Mesothelial cell of epicardium (in vitro differentiated cells): ENCODE measurements around the gene FGF4. TPM values are rescaled to one million over a fixed set of nuclear protein-coding genes. Genes with fewer than 3 reads are reported as not detected.

Experiments
- DNase-seq, 2 experiments: peaks; one replicate each; pipeline ENCODE4 v3.0.0; 2021; ENCODE audit warnings: low spot score in 2 of 2; ENCODE audit not compliant: unreplicated experiment in 2 of 2
- H3K27ac Mint-ChIP-seq: 2 replicates; pipeline ENCODE4 v1.8.0; 2021; ENCODE audit warnings: mixed read lengths
- H3K27me3 Mint-ChIP-seq: 2 replicates; pipeline ENCODE4 v1.8.0; 2021; ENCODE audit warnings: low read depth, mixed read lengths
- H3K36me3 Mint-ChIP-seq: 2 replicates; pipeline ENCODE4 v1.8.0; 2021; ENCODE audit warnings: mixed read lengths
- H3K4me1 Mint-ChIP-seq: 2 replicates; pipeline ENCODE4 v1.8.0; 2021; ENCODE audit warnings: mixed read lengths
- H3K4me3 Mint-ChIP-seq: 2 replicates; pipeline ENCODE4 v1.8.0; 2021; ENCODE audit warnings: mild to moderate bottlenecking, moderate library complexity, mixed read lengths
- H3K9me3 Mint-ChIP-seq: 2 replicates; pipeline ENCODE4 v1.8.0; 2021; ENCODE audit warnings: mixed read lengths
- total RNA-seq: library from RNA; stranded (reverse); gene quantifications from 3 replicates; pipeline ENCODE4 v1.2.1, GENCODE V29; 2021
- TF ChIP-seq, protein P1 (sequence below): fragments of 200-600 bp; sonication (generic); IDR thresholded peaks from one replicate; pipeline ENCODE4 v1.5.0; 2021; ENCODE audit warnings: antibody characterized with exemption; ENCODE audit not compliant: unreplicated experiment

Gene FGF4
- total RNA-seq, 1 donor from 2014 or later = not detected

DNA sequence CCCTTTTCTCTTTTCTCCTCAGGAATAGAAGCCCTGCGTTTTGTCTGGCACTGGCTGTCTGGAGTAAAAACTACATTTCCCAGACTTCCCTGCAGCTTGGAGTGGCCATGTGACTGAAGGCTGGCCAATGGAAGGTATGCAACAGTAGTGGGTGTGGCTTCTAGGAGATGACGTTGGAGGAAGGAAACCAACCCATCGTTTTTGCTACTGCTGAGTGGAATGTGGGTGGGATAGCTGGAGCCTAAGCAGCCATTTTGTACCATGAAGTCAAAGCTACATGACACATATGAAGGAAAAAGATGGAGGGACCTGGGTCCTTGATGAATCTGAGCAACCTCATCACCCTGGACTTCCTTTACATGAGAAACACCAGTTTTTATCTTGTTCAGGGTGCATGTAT lies 24.4 kb upstream of the FGF4 start:
- DNase-seq = no peak
- H3K36me3 Mint-ChIP-seq = no peaks in the 10 kb centered on the region
- peaks cover 6% of the 10 kb centered on the region for H3K27me3 Mint-ChIP-seq
- no peaks in the 10 kb centered on the region for H3K4me1 Mint-ChIP-seq
- no peak overlapping the region for H3K4me3 Mint-ChIP-seq
- no peaks in the 10 kb centered on the region for H3K9me3 Mint-ChIP-seq
- TF ChIP-seq, protein P1, sequence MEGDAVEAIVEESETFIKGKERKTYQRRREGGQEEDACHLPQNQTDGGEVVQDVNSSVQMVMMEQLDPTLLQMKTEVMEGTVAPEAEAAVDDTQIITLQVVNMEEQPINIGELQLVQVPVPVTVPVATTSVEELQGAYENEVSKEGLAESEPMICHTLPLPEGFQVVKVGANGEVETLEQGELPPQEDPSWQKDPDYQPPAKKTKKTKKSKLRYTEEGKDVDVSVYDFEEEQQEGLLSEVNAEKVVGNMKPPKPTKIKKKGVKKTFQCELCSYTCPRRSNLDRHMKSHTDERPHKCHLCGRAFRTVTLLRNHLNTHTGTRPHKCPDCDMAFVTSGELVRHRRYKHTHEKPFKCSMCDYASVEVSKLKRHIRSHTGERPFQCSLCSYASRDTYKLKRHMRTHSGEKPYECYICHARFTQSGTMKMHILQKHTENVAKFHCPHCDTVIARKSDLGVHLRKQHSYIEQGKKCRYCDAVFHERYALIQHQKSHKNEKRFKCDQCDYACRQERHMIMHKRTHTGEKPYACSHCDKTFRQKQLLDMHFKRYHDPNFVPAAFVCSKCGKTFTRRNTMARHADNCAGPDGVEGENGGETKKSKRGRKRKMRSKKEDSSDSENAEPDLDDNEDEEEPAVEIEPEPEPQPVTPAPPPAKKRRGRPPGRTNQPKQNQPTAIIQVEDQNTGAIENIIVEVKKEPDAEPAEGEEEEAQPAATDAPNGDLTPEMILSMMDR = no peak
- no peak overlapping the region for H3K27ac Mint-ChIP-seq

DNA sequence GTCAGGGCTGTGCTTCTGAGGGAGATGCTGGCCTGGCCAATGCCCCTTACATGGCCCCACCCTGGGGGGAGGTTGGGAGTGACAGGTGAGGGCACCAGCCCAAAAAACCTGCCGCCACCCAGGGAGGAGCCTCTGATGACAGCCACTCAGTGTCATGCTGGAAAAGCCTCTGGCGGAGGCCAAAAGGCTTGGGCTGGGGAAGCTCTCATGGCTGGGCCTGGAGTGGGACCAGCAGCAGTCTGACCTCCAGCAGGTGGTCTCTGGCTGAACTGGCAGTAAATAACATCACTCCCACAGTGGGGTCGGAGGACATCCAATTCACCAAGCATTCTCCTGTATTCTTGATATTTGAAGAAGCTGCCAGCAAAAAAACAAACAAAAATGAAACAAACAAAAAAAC lies 24.0 kb upstream of the FGF4 start:
- Mint-ChIP-seq H3K27me3 (peaks cover 5% of the 10 kb centered on the region), H3K4me3 (no peak overlapping the region), H3K4me1 (no peaks in the 10 kb centered on the region), H3K9me3 (no peaks in the 10 kb centered on the region), H3K27ac (no peak overlapping the region), H3K36me3 (no peaks in the 10 kb centered on the region)
- no peak for DNase-seq
- TF ChIP-seq, protein P1 = no peak

DNA sequence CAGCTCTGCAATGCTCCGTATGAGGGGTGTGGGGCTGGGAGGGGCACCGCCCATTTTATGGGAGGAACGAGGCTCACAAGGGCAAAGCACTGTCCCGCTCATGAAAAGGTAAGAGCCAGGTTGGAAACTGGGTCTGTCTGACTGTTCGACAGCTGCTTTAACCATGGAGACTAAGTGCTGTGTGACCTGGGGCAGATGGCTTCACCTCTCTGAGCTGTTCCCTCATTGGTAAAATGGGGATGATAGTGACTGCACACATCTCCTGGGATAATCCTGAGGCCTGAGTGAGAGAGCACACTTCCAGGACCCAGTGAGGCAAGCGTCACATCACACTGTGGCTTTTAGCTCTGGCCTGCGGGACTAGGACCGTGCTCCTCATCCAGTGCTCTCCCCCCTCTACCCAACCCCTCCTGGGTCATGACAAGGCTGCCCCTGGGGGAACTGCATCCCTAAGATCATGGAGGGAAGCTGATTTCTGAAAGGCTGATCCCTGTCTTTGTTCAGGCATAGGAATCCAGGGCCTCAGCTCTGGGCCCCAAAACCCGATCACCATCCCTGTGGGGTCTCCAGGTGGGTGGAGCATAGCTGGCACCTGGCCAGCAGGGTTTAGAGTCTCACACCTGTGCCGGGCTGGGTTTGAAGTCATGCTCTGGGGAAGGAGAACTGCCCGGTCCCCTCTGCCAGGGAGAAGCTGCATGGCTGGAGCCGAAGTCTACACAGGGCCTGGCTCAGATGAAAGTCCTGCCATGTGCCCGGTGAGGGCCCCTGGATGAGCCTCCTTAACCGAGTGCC lies 22.8 kb upstream of the FGF4 start:
- no peak for DNase-seq

DNA sequence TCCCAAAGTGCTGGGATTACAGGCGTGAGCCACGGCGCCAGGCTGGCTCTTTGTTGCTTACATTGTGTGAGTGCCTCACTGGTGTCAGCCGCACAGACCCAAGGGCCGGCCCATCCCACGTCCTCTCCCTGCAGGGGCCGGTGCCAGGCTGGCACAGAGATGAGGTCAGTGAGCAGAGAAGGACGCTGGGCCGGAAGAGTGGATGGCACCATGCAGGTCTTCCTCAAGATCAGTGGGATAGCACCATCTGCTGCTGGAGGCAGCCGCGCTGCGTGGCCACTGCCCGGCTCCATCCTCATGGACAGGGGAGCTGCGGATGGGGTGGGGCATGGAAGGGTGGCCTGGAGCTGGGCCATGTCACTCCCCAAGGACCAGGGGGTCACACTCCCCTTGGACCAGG lies 22.0 kb upstream of the FGF4 start:
- H3K4me3 Mint-ChIP-seq = no peak overlapping the region

More for the DNA sequence above, 22.8 kb upstream of the FGF4 start:
- TF ChIP-seq, protein P1 = no peak
- peaks cover 4% of the 10 kb centered on the region for H3K9me3 Mint-ChIP-seq
- no peaks in the 10 kb centered on the region for H3K36me3 Mint-ChIP-seq
- peaks cover 4% of the 10 kb centered on the region for H3K27me3 Mint-ChIP-seq
- no peaks in the 10 kb centered on the region for H3K4me1 Mint-ChIP-seq
- no peak overlapping the region for H3K27ac Mint-ChIP-seq
- no peak overlapping the region for H3K4me3 Mint-ChIP-seq

DNA sequence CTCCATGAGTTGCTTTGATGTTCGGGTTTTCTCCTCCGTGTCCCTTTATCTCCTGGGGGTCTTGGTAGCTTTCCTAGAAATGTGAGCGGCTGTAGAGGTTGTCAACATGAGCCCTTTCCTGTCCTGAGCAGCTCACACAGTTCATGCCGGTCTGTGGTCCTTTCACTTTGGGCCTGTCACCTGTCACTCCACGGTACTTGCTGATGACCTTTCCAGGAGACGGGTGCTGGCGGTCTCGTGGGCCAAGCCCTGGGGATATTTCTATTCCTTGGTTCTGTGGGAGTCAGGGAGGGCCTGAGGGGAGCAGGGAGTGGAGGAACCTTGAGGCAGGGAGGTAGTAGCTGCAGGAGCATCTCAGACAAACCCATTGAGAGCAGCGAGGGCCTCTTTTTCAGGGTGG lies 20.9 kb upstream of the FGF4 start:
- Mint-ChIP-seq H3K27ac (no peak overlapping the region), H3K4me1 (no peaks in the 10 kb centered on the region), H3K9me3 (peaks cover 4% of the 10 kb centered on the region), H3K36me3 (no peaks in the 10 kb centered on the region), H3K27me3 (no peaks in the 10 kb centered on the region), H3K4me3 (no peak overlapping the region)
- DNase-seq = no peak
- TF ChIP-seq, protein P1 = no peak

More for the DNA sequence above, 22.0 kb upstream of the FGF4 start:
- TF ChIP-seq, protein P1 = no peak
- DNase-seq = no peak
- H3K36me3 Mint-ChIP-seq = no peaks in the 10 kb centered on the region
- no peaks in the 10 kb centered on the region for H3K27me3 Mint-ChIP-seq
- no peak overlapping the region for H3K27ac Mint-ChIP-seq
- no peaks in the 10 kb centered on the region for H3K4me1 Mint-ChIP-seq
- peaks cover 4% of the 10 kb centered on the region for H3K9me3 Mint-ChIP-seq
